HepG2 (cell line): ENCODE data around the gene TCAP. TPM values are rescaled to one million over a fixed set of nuclear protein-coding genes. Genes with fewer than 3 reads are reported as not detected.

Experiments used
- ARNT ChIP-seq: fragments of 450-650 bp; IDR thresholded peaks from 2 replicates; pipeline ENCODE4 v1.6.1; 2017
- ELF1 ChIP-seq: sonication (generic); formaldehyde crosslinking; IDR thresholded peaks from 2 replicates; pipeline ENCODE4 v1.4.0; 2020; ENCODE audit warnings: missing genetic modification reagents
- EP300 ChIP-seq, 3 experiments: sonication (generic) in 1 of 3; formaldehyde crosslinking in 1 of 3; IDR thresholded peaks; 2 replicates each; pipeline versions ENCODE4 v1.5.1 to v1.6.1; 2011 to 2020; ENCODE audit warnings: low read depth in 2 of 3, low read length in 2 of 3, borderline replicate concordance in 1 of 3, improper control_type of control experiment in 1 of 3, mild to moderate bottlenecking in 1 of 3, missing genetic modification reagents in 1 of 3, moderate library complexity in 1 of 3
- HNRNPUL1 ChIP-seq: fragments of 200-400 bp; formaldehyde crosslinking; IDR thresholded peaks from 2 replicates; pipeline ENCODE4 v1.6.1; 2017; ENCODE audit warnings: low read depth, mild to moderate bottlenecking, low read length, moderate library complexity
- KDM3A ChIP-seq: IDR thresholded peaks from 2 replicates; pipeline ENCODE4 v1.6.1; 2018; ENCODE audit warnings: low read depth, missing compliant biosample characterization
- MAFG ChIP-seq: sonication (generic); formaldehyde crosslinking; IDR thresholded peaks from 2 replicates; pipeline ENCODE4 v1.5.1; 2020; ENCODE audit warnings: mild to moderate bottlenecking, missing genetic modification reagents
- RAD51 ChIP-seq: fragments of 450-650 bp; IDR thresholded peaks from 2 replicates; pipeline ENCODE4 v1.6.1; 2016; ENCODE audit warnings: borderline replicate concordance
- SCMH1 ChIP-seq: sonication (generic); formaldehyde crosslinking; IDR thresholded peaks from 2 replicates; pipeline ENCODE4 v1.9.0; 2021; ENCODE audit warnings: missing genetic modification reagents, mild to moderate bottlenecking, borderline replicate concordance
- THYN1 ChIP-seq: sonication (generic); formaldehyde crosslinking; IDR thresholded peaks from 2 replicates; pipeline ENCODE4 v1.8.1; 2023; ENCODE audit warnings: low read depth, mild to moderate bottlenecking, moderate library complexity, missing genetic modification reagents, borderline replicate concordance
- ZFX ChIP-seq: sonication (generic); formaldehyde crosslinking; IDR thresholded peaks from 2 replicates; pipeline ENCODE4 v1.4.0; 2020; ENCODE audit warnings: mild to moderate bottlenecking, low read depth, missing genetic modification reagents, moderate library complexity
- ZNF557 ChIP-seq: sonication (generic); formaldehyde crosslinking; IDR thresholded peaks from 2 replicates; pipeline ENCODE4 v1.4.0; 2020; ENCODE audit warnings: missing genetic modification reagents
- polyA plus RNA-seq, 8 experiments: library from polyadenylated mRNA; depleted of rRNA in 3 of 8; stranded (reverse) in 7 of 8; unstranded in 1 of 8; fragments of >200 nt; fragmentation: Illumina TruSeq in 4 of 8; extraction: Trizol in 4 of 8; gene quantifications; 2 replicates each; pipeline versions ENCODE4 v1.2.1 to v1.2.3, GENCODE V29; 2011 to 2016; ENCODE audit warnings: low read depth in 4 of 8, missing spikeins in 1 of 8, mixed read lengths in 1 of 8; ENCODE audit not compliant: insufficient read depth in 1 of 8
- total RNA-seq, 5 experiments: library from RNA; depleted of rRNA; stranded (reverse); fragments of >200 nt; fragmentation: Illumina TruSeq; extraction: Trizol; gene quantifications; 2 replicates each; pipeline ENCODE4 v1.2.3, GENCODE V29; 2016; ENCODE audit warnings: low read depth in 1 of 5
- TF ChIP-seq, protein P1 (sequence below): sonication (generic); formaldehyde crosslinking; IDR thresholded peaks from 2 replicates; pipeline ENCODE4 v1.4.0; 2020; ENCODE audit warnings: missing genetic modification reagents

Gene TCAP
- total and polyA plus RNA-seq, 2 of the 13 experiments (the other 11 are each of a cell fraction or from before 2014, with no cell fraction given): 0.24 to 0.65 TPM

DNA sequence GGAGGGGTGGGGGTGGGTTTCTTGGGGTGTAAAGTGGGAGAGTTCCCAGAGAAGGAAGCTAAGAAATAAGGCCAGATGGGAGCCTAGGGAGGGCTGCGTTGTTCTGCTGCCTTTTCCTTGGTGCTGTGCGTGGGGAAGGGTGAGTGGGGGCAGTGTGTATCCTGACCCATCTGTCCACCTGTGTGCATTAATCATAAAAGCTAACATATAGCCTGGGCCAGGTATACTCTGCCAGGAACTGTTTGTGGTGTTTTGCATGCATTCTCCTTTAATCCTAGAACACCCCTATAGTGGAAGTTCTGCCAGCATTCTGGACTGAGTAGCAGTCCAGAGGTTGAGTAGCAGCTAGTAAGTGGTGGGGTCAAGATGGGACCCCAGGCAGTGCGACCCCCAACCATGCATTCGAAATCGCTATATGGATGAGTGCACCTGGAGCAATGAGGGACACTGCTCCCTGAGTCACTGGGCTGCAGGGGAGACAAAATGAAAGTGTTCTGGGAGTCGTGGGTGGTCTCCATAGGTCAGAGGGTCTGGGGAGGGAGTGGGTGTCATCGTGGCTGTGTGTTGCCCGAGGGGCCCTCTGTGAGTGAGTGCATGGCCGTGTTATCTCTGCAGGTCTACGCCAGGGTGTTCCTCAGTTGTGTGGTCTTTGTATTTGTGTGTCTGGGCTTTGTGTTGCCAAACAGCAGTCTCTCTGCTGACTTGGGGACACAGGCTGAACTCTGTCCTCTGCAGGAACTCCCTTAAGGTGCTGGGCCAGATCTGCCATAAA lies 36.0 kb downstream of the TCAP start (continued):
- TF ChIP-seq HNRNPUL1 (no peak), ELF1 (CRISPR knock-in tag) (no peak), MAFG (CRISPR knock-in tag) (no peak), KDM3A (CRISPR knock-in tag) (no peak), EP300 (IDR thresholded peaks at IDR 0.05; ENCODE audit: low read depth in 2 of 2, low read length in 2 of 2) (no peak), EP300 (CRISPR knock-in tag; IDR thresholded peaks at IDR 0.05; ENCODE audit: borderline replicate concordance) (no peak), ARNT (no peak), THYN1 (CRISPR knock-in tag) (no peak), ZFX (no peak), RAD51 (no peak), SCMH1 (CRISPR knock-in tag) (no peak), ZNF557 (no peak)
- TF ChIP-seq, protein P1, sequence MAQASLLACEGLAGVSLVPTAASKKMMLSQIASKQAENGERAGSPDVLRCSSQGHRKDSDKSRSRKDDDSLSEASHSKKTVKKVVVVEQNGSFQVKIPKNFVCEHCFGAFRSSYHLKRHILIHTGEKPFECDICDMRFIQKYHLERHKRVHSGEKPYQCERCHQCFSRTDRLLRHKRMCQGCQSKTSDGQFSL (CRISPR knock-in tag): no peak
